Cardiac ventricle fibroblast (primary cell): ENCODE measurements around the gene LBH. TPM values are rescaled to one million over a fixed set of nuclear protein-coding genes. Genes with fewer than 3 reads are reported as not detected.

Source experiments
- total RNA-seq: library from RNA; depleted of rRNA; stranded (reverse); fragments of >200 nt; gene quantifications from 2 replicates; pipeline ENCODE4 v1.2.3, GENCODE V29; 2015

LBH gene
- total RNA-seq: 5.4 and 6.2 TPM in 2 replicates

GRCh38 chr2:30231212-30231995, at the start of gene LBH:
TSS of gene LBH (plus strand) at chr2:30231534. CDS start at chr2:30231739, 205 bp downstream.

Other genes with a start within 250 kb of the LBH start
- 54.7 and 67.6 TPM in 2 replicates for gene YPEL5, start 84.5 kb upstream of the LBH start, total RNA-seq
- 6.4 and 15.2 TPM in 2 replicates for gene LCLAT1, start 215.7 kb downstream of the LBH start, total RNA-seq